CD4-positive, alpha-beta T cell treated with Interleukin-1 beta for 1 hour (primary cell): Measurements from ENCODE around the gene HFE.

ENCODE experiments used
- DNase-seq, 2 donors: peaks; one replicate each; pipeline ENCODE4 v3.0.0-alpha.2; 2020 to 2022

The HFE gene

GRCh38 chr6:26140254-26140966, 53.2 kb downstream of the HFE start:
- DNase-seq, result no peak

DNA sequence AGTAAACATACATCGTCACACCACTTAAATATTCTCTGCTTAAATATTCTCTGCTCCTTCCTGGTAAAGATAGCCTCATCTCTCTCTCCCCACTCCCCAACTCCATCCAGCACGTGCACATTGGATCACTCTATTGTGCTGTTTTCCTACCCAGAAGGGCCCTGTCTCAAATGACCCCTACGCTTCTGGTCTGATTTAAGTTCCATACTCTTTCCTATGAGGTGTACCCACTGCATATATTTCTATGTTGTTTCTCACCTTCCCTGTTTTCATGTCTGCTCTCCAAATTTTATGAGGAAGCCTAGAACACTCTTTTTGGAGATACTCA, 53.7 kb downstream of the HFE start:
- no peak for DNase-seq

DNA sequence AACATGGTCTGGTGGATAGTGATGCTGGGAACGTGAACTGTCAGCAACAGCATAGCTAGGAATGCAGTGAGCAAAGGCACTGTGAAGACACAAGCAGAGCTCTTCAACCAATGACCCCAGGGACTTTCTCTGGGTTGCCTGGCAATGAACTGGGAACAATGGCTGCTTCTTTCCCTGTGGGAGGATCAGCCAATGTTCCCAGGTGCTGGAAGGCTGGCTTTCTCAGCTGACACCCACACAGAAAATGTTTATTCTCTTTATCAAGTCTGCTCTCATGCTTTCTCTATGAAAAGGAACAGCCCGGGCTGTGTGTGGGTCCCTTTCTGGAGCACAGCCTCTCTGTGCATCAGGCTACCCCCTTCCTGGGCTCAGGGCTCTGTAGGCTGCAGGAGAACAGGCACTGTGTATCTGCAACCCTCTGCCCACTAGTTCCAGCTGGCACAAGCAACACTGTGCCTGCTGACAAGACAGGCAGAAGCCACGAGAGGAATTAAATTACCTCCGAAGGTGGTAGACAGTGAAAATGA, 54.2 kb downstream of the HFE start:
- DNase-seq, result no peak

GRCh38 chr6:26142026-26142425, 54.8 kb downstream of the HFE start:
- DNase-seq, result no peak
